GM12878 (cell line): ENCODE data around the gene FAM81A. TPM values are rescaled to one million over a fixed set of nuclear protein-coding genes. Genes with fewer than 3 reads are reported as not detected.
A peak's percentile ranks its signal among the peaks of the same experiment; 100 is the strongest.

ENCODE experiments used
- ATAC-seq: fragments of 200-7000 bp; cut with Tn5 transposase; 3 replicates; pipeline ENCODE4 v1.9.1; 2020; ENCODE audit warnings: mild to moderate bottlenecking, moderate library complexity
- BruUV-seq: library from RNA; stranded (reverse); fragments of 400-500 nt; replicated peaks from 2 replicates; lab custom pipeline; 2021; lab: Mats Ljungman, UMichigan
- CTCF ChIA-PET: fragments of 300-600 bp; sonication (Branson Sonifier 250); formaldehyde crosslinking; extraction: SDS; loops from one replicate; lab custom pipeline; 2021; ENCODE audit warnings: inconsistent platforms; lab: Yijun Ruan, JAX
- POLR2A ChIA-PET: fragments of 350-600 bp; formaldehyde crosslinking; extraction: SDS; loops from one replicate; lab custom pipeline; 2021; ENCODE audit warnings: inconsistent platforms; lab: Charles Lee
- RAD21 ChIA-PET: fragments of 300-600 bp; sonication (Branson Sonifier 250); formaldehyde crosslinking; loops from one replicate; lab custom pipeline; 2023; ENCODE audit warnings: antibody characterized with exemption; ENCODE audit not compliant: unreplicated experiment; lab: Charles Lee
- SMC1A ChIA-PET: fragments of 300-600 bp; sonication (Branson Sonifier 250); formaldehyde crosslinking; loops from one replicate; lab custom pipeline; 2023; ENCODE audit not compliant: unreplicated experiment, uncharacterized antibody; lab: Charles Lee
- DNase-seq: peaks from one replicate; pipeline ENCODE4 v3.0.0-alpha.2; 2011; ENCODE audit warnings: low read depth, low spot score
- FAIRE-seq: peaks from 3 replicates; lab custom pipeline; 2011; peaks lifted over from hg19 to GRCh38; lab: Jason Lieb, UNC
- H2AFZ ChIP-seq: 2 replicates; pipeline ENCODE4 v1.6.0; 2011; ENCODE audit warnings: low read depth, low read length, control low read depth; ENCODE audit not compliant: control insufficient read depth
- H3K27ac ChIP-seq: 2 replicates; pipeline ENCODE4 v1.5.1; 2011; ENCODE audit warnings: control low read depth; ENCODE audit not compliant: control insufficient read depth, insufficient read depth
- H3K27me3 ChIP-seq, 2 experiments: replicated peaks in 1 of 2; 2 replicates each; pipeline versions ENCODE4 v1.6.0 to v1.6.1; 2011; ENCODE audit warnings: low read length in 1 of 2; ENCODE audit not compliant: control insufficient read depth in 2 of 2, insufficient read depth in 2 of 2
- H3K36me3 ChIP-seq, 2 experiments: 2 replicates each; pipeline ENCODE4 v1.5.1; 2011; ENCODE audit warnings: low read length in 1 of 2; ENCODE audit not compliant: control insufficient read depth in 2 of 2, insufficient read depth in 2 of 2
- H3K4me1 ChIP-seq: 2 replicates; pipeline ENCODE4 v1.6.1; 2011; ENCODE audit warnings: mild to moderate bottlenecking, low read length, moderate library complexity, mixed read lengths; ENCODE audit not compliant: control insufficient read depth, insufficient read depth
- H3K4me2 ChIP-seq: 2 replicates; pipeline ENCODE4 v1.6.0; 2011; ENCODE audit warnings: control low read depth; ENCODE audit not compliant: control insufficient read depth, insufficient read depth
- H3K4me3 ChIP-seq: fragments of 200-600 bp; sonication (generic); 2 replicates; pipeline ENCODE4 v1.5.1; 2016
- H3K79me2 ChIP-seq: 2 replicates; pipeline ENCODE4 v1.6.0; 2011; ENCODE audit warnings: low read length; ENCODE audit not compliant: control insufficient read depth, insufficient read depth
- H3K9ac ChIP-seq: 2 replicates; pipeline ENCODE4 v1.8.0; 2011; ENCODE audit warnings: low read length, control low read depth, mixed read lengths; ENCODE audit not compliant: control insufficient read depth, insufficient read depth
- H3K9me3 ChIP-seq: replicated peaks from 3 replicates; pipeline ENCODE4 v1.5.1; 2011; ENCODE audit warnings: mild to moderate bottlenecking, low read length; ENCODE audit not compliant: control insufficient read depth, insufficient read depth
- H4K20me1 ChIP-seq: 2 replicates; pipeline ENCODE4 v1.6.0; 2011; ENCODE audit not compliant: control insufficient read depth, insufficient read depth
- BRCA1 ChIP-seq: IDR thresholded peaks from 2 replicates; pipeline ENCODE4 v1.6.1; 2011; ENCODE audit warnings: low read depth, low read length, improper control_type of control experiment
- CBX5 ChIP-seq: sonication (generic); IDR thresholded peaks from 2 replicates; pipeline ENCODE4 v1.6.1; 2016; ENCODE audit warnings: low read depth, moderate library complexity, mild to moderate bottlenecking, inconsistent platforms
- DPF2 ChIP-seq: fragments of 450-650 bp; IDR thresholded peaks from 2 replicates; pipeline ENCODE4 v1.6.1; 2017; ENCODE audit warnings: mild to moderate bottlenecking
- EGR1 ChIP-seq, 2 experiments: IDR thresholded peaks; 1 replicate in 1 of 2; 2 replicates in 1 of 2; pipeline ENCODE4 v1.6.1; 2011 to 2012; ENCODE audit warnings: low read depth in 2 of 2, low read length in 2 of 2, borderline replicate concordance in 1 of 2, mild to moderate bottlenecking in 1 of 2, moderate library complexity in 1 of 2
- ETV6 ChIP-seq, 2 experiments: fragments of 450-650 bp in 1 of 2; IDR thresholded peaks in 1 of 2; conservative IDR thresholded peaks in 1 of 2; 2 replicates each; pipeline ENCODE4 v1.6.1; 2014; ENCODE audit warnings: antibody characterized with exemption in 1 of 2, borderline replicate concordance in 1 of 2, low read depth in 1 of 2, mild to moderate bottlenecking in 1 of 2, moderate library complexity in 1 of 2
- IRF4 ChIP-seq: IDR thresholded peaks from 2 replicates; pipeline ENCODE4 v1.6.1; 2011; ENCODE audit warnings: low read depth, low read length
- MTA2 ChIP-seq: fragments of 450-650 bp; IDR thresholded peaks from 2 replicates; pipeline ENCODE4 v1.6.1; 2016; ENCODE audit warnings: low read depth, mild to moderate bottlenecking, moderate library complexity
- YBX1 ChIP-seq: fragments of 450-650 bp; IDR thresholded peaks from 2 replicates; pipeline ENCODE4 v1.6.1; 2016; ENCODE audit warnings: antibody characterized with exemption
- WGBS: methylation state at CpG from one replicate; pipeline ENCODE4 v1.1.6; 2016; ENCODE audit warnings: low lambda C conversion rate; ENCODE audit not compliant: insufficient replicate concordance, insufficient coverage; ENCODE audit errors: missing lambda C conversion rate; 5-methylcytosine and 5-hydroxymethylcytosine counted together
- in situ Hi-C: fragments of 300-500 bp; cut with MboI; formaldehyde crosslinking; loops from 9 replicates; pipeline ENCODE4 v1.14.3; 2018; ENCODE audit warnings: mixed read lengths
- intact Hi-C: fragments of 100-400 bp; cut with micrococcal nuclease; formaldehyde crosslinking; loops from one replicate; pipeline ENCODE4 v1.14.2; 2022; ENCODE audit not compliant: unreplicated experiment
- polyA plus RNA-seq, 11 experiments: library from polyadenylated mRNA; depleted of rRNA in 4 of 11; unstranded in 6 of 11; stranded (reverse) in 5 of 11; fragments of >200 nt; fragmentation: Nextera tagmentation in 4 of 11; fragmentation: Illumina TruSeq in 1 of 11; extraction: Ambion mirVana in 4 of 11; extraction: Trizol in 1 of 11; gene quantifications; 1 replicate in 1 of 11; 2 replicates in 10 of 11; pipeline versions ENCODE4 v1.2.1 to v1.2.3, GENCODE V29; 2011 to 2016; ENCODE audit warnings: inconsistent platforms in 2 of 11, missing spikeins in 2 of 11, low read depth in 1 of 11
- total RNA-seq, 4 experiments: library from RNA; depleted of rRNA in 3 of 4; stranded (reverse); fragments of >200 nt in 3 of 4; fragmentation: Illumina TruSeq in 1 of 4; extraction: Trizol in 1 of 4; gene quantifications; 2 replicates each; pipeline versions ENCODE4 v1.2.1 to v1.2.3, GENCODE V29; 2013 to 2021
- TF ChIP-seq, protein P1 (sequence below): fragments of 450-650 bp; IDR thresholded peaks from 2 replicates; pipeline ENCODE4 v1.6.1; 2017; ENCODE audit warnings: mild to moderate bottlenecking
- TF ChIP-seq, protein P2 (sequence below): fragments of 450-650 bp; IDR thresholded peaks from 2 replicates; pipeline ENCODE4 v1.6.1; 2017; ENCODE audit warnings: low read depth, mild to moderate bottlenecking, moderate library complexity

FAM81A gene
- total and polyA plus RNA-seq, 10 of the 15 experiments (the other 5 are each of a cell fraction or from before 2014, with no cell fraction given) = 0.18 to 34.5 (median 16.2) TPM

DNA sequence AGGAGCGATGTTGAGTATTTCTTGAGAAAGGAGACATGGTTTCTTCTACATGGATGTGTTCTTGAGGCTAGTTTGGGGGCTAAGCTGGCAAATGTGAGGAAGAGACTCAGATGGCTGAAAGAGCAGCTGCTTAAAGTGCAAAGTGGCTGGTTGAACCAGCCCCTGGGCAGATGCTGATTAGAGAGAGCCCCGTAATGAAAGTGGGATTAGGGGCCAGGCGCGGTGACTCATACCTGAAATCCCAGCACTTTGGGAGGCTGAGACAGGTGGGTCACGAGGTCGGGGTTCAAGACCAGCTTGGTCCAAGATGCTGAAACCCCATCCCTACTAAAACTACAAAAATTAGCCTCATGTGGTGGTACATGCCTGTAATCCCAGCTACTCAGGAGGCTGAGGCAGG is 98.6 kb downstream of the FAM81A start:
- BruUV-seq = no TSS peak
- H3K4me1 ChIP-seq = peaks cover 34% of the 10 kb centered on the region
- FAIRE-seq (no peak), ATAC-seq (no peak), DNase-seq (no peak)
- H3K79me2 ChIP-seq = no peaks in the 10 kb centered on the region
- no peak overlapping the region for H3K4me3 ChIP-seq
- WGBS = 60% methylated on average over 6 of the region's 6 CpGs
- POLR2A ChIA-PET = no interaction called here
- H2AFZ ChIP-seq = 0 out of 2 replicates have a peak overlapping the region, but pooled peaks have one; percentile 7
- TF ChIP-seq IRF4 = no peak
- TF ChIP-seq, protein P1, sequence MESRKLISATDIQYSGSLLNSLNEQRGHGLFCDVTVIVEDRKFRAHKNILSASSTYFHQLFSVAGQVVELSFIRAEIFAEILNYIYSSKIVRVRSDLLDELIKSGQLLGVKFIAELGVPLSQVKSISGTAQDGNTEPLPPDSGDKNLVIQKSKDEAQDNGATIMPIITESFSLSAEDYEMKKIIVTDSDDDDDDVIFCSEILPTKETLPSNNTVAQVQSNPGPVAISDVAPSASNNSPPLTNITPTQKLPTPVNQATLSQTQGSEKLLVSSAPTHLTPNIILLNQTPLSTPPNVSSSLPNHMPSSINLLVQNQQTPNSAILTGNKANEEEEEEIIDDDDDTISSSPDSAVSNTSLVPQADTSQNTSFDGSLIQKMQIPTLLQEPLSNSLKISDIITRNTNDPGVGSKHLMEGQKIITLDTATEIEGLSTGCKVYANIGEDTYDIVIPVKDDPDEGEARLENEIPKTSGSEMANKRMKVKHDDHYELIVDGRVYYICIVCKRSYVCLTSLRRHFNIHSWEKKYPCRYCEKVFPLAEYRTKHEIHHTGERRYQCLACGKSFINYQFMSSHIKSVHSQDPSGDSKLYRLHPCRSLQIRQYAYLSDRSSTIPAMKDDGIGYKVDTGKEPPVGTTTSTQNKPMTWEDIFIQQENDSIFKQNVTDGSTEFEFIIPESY = no peak
- no peak for TF ChIP-seq CBX5
- TF ChIP-seq ETV6 (conservative IDR thresholded peaks at IDR 0.05 in 1 of 2, IDR thresholded peaks at IDR 0.05 in 1 of 2; ENCODE audit: borderline replicate concordance in 1 of 2, low read depth in 1 of 2) = no peak
- no peak for TF ChIP-seq YBX1
- no peak for TF ChIP-seq BRCA1
- no peak for TF ChIP-seq DPF2
- no peak for TF ChIP-seq EGR1 (IDR thresholded peaks at IDR 0.05; ENCODE audit: borderline replicate concordance in 1 of 2, low read depth in 2 of 2, low read length in 2 of 2)
- no peak for TF ChIP-seq MTA2
- TF ChIP-seq, protein P2, sequence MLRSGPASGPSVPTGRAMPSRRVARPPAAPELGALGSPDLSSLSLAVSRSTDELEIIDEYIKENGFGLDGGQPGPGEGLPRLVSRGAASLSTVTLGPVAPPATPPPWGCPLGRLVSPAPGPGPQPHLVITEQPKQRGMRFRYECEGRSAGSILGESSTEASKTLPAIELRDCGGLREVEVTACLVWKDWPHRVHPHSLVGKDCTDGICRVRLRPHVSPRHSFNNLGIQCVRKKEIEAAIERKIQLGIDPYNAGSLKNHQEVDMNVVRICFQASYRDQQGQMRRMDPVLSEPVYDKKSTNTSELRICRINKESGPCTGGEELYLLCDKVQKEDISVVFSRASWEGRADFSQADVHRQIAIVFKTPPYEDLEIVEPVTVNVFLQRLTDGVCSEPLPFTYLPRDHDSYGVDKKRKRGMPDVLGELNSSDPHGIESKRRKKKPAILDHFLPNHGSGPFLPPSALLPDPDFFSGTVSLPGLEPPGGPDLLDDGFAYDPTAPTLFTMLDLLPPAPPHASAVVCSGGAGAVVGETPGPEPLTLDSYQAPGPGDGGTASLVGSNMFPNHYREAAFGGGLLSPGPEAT = no peak
- H4K20me1 ChIP-seq = no peaks in the 10 kb centered on the region
- H3K9me3 ChIP-seq = no peaks in the 10 kb centered on the region
- SMC1A ChIA-PET = interaction anchor here (0.8 to 1.7 kb wide), 4 partner anchors 8 to 108 kb away, joined by 3 to 5 read pairs (median 4); partner anchors contain the start of gene GCNT3
- no peak overlapping the region for H3K9ac ChIP-seq
- CTCF ChIA-PET = interaction anchor here (0.7 to 1.3 kb wide), 5 partner anchors 8 to 37 kb away, joined by 3 to 5 read pairs (median 3); no protein-coding TSS in a partner anchor
- H3K27me3 ChIP-seq = no peaks in the 10 kb centered on the region
- H3K27ac ChIP-seq = no peak overlapping the region; the same call in 1 of the 2 replicates
- RAD21 ChIA-PET = no interaction called here
- in situ Hi-C loops (loop anchor here (5.0 kb wide), 1 partner anchor 91 kb away; no protein-coding TSS in a partner anchor), intact Hi-C loops (no loop called here)
- H3K36me3 ChIP-seq = no peaks in the 10 kb centered on the region
- H3K4me2 ChIP-seq = 0 out of 2 replicates have a peak overlapping the region, but pooled peaks have one; percentile 33
